NOMO-1 treated with DMSO at 0.1 percent for 48 hours (cell line): Measurements from ENCODE around the gene UBP1.
"Not testable (repeated sequence)": the region's sequence is repeated elsewhere in the genome, so short reads cannot be mapped to it uniquely, and the experiment has no call there.

ENCODE experiments used
- DNase-seq: peaks from one replicate; lab custom pipeline; 2025; ENCODE audit not compliant: unreplicated experiment; lab: John Stamatoyannopoulos, UW

Gene UBP1

GRCh38 chr3:33437556-33438283 lies 2.5 kb downstream of the UBP1 start:
- DNase-seq, result no peak

DNA sequence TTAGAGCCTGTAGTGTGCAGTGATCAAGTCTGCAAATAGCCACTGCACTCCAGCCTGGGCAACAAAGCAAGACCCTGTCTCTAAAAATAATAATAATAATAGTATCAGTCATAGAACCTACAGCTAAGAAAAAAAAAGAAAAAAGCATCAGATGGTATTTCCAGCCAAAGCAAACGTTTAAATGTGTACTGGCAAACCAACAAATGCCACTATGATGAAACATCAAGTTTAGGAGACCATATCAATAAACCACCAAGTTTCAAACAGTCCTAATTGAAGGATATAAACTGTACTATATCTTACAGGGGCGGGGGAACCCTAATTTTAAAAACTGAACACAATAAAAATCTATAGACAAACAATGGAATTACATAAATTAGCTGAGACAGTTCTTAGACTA lies 6.4 kb downstream of the UBP1 start:
- DNase-seq, result no peak

GRCh38 chr3:33430571-33430970 lies 9.6 kb downstream of the UBP1 start:
- no peak for DNase-seq

DNA sequence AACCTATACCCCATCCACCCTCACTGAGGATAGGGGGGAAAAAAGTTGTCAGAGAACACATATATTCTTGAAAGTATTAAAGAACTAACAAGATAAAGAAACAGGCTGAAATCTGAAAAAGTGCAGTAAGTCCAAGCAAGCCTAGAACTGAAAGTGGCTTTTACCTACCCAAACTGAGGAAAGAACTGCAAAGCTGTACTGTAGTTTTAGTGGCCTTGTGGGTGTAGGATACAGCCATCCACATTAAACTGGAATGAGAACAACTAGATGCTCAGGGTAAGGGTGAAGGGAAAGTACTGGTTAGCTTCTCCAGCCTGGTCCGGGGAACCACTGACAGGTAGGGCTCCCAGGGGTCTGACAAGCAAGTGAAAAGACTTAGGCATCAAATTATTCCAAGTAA lies 10.1 kb downstream of the UBP1 start:
- DNase-seq, result no peak

GRCh38 chr3:33429306-33429705 lies 10.9 kb downstream of the UBP1 start:
- DNase-seq, result not testable (repeated sequence)

GRCh38 chr3:33428734-33429133 lies 11.5 kb downstream of the UBP1 start:
- peak; percentile 63 for DNase-seq

DNA sequence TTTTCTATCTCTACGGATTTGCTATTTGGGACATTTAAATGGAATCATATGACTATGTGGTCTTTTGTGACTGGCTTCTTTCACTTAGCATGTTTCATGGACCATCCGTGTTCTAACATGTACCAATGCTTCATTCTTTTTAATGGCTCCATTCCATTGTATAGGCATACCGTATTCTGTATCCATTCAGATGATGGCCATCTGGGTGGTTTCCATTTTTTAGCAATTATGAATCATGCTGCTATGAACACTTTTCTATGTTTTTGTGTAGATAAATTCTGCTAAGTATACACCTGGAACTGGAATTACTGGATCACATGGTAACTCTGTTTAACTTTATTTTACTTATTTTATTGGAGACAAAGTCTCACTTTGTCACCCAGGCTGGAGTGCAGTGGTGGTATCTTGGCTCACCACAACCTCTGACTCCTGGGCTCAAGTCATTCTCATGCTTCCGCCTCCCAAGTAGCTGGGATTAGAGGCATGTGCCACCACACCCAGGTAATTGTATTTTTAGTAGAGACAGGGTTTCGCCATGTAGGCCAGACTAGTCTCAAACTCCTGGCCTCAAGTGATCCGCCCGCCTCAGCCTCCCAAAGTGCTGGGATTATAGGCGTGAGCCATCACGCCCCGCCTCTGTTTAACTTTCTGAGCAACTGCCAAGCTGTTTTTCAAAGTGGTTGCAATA lies 13.4 kb downstream of the UBP1 start:
- DNase-seq, result no peak

DNA sequence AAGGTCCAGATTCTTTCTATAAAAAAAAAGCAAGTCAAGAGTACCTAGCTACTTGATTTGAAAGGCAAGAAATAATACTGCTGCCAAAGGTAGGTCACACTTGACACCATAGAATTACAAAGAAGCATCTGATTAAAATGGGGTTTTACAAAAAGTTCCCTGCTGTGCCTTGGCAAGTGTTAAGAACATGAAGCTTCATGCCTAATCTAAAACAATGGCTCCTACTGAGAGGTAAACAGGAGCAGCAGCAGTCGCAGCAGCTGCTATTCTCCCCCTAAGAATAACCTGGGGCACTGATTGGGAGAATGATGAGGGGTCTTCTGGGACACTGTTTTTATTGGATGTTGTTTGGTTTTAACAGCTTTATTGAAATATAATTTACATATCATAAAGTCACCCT lies 14.1 kb downstream of the UBP1 start:
- DNase-seq, result no peak

DNA sequence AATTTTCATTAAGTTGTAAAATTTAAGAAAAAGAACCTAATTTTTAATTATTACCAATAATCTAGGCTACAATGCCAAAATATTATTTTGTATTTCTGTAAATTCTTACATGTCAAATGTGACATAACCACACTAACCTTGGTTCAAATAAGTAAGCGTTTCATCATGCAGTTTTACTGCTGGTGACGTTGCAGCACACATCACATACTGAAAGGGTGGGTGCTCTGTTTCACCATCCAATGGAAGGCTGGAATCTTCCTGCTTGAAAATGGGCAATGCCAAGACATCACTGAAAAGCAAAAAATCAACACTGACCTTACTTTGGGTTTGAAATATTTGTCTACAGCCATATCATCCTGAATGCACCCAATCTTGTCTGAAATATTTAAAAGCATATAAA lies 14.8 kb downstream of the UBP1 start:
- DNase-seq, result peak; percentile 3

DNA sequence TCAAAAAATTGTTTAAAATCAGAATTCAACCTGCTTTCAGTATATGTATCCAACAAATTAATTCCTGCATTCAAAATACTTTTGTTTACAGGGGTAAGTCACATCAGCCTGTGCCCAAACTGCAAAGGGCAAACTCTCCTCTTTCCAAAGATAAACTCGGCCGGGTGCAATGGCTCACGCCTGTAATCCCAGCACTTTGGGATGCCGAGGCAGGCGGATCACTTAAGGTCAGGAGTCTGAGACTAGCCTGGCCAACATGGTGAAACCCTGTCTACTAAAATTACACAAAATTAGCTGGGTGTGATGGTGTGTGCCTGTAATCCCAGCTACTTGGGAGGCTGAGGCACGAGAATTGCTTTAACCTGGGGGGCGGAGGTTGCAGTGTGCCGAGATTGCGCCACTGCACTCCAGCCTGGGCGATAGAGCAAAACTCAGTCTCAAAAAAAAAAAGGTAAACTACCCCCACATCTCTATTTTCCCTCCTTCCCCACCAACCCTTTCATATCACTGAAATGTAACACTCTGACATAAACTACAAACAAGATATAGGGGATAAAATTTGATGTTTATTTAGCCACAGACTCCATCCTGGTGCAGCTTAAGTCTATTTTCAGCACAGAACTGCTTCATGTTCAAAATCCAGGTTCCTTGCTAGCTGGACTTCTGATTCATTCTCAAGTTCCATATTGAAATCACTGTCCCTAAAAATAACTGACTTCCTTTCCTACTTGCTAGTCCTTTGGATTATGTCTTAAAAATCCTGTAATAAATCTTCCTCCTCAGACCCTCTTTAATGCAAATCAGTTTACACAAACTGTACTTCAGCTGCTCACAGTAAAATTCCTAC lies 15.4 kb downstream of the UBP1 start:
- no peak for DNase-seq

DNA sequence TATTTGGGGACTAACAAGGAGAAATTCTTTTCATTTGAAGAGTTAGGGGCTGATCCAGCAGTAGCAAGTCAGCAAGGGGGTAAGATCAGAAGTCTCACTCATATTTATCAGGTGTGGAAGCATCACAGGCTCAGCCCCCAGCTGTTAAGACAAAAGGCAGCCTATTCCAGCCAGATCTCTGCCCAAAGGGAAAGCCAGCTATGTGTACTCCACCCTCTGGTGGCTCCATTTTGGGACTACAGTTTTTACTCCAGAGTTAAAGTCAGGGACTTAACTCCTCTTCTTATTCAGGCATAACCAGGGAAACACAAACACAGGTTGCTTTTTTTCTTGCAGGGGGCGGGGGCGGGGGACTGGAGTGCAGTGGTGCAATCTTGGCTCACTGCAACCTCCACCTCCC lies 19.2 kb downstream of the UBP1 start:
- DNase-seq, result no peak

DNA sequence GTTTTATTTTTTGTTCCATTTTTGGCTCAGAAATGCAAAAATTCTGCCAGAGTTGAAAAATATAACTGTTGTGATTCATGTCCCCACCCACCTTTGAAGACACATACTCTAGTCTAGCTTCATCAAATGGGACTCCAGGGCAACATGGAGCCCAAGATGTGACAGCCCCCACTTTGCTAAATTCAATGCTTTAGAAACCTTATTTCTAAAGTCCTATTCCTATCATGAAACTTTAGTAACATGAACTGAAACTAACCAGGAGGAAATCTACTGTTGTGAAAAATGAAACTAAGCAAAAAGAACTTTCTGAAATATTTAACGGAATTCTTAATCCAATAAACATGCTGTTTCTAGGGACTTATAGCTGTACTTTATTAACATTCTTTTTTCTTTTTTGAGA lies 20.3 kb downstream of the UBP1 start:
- peak; percentile 64 for DNase-seq

DNA sequence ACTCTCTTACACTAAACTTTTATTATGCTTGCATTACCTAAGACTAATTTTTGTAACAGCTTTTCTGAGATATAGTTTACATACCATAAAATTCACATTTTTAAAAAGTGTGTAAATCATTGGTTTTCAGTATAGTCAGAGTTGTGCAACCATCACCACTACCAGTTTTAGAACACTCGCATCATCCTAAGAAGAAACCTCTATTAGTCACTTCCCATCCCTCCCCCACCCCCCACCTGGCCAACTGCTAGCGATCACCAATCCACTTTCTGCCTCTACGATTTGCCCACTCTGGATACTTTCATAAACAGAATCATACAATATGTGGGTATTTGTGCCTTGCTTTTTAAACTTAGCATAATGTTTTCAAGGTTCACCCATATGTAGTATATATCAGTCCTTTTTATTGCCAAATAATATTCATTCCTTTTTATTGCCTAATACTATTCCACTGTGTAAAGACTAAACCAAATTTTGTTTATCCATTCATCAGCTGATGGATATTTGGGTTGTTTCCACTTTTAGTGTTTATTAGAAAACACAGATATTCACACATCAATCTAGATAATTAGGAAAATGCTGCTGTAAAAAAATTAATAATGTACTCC lies 23.0 kb downstream of the UBP1 start:
- peak; percentile 78 for DNase-seq

DNA sequence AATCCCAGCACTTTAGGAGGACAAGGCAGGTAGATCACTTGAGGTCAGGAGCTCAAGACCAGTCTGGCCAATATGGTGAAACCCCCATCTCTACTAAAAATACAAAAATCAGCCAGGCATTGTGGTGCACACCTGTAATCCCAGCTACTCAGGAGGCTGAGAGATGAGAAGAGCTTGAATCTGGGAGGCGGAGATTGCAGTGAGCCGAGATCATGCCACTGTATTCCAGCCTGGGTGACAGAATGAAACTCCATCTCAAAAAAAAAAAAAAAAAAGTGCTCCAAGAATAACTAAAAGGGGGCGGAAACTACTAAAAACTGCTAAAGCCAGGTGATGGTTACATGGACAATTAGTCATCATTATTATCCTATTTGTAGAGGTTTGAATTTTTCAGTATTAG lies 29.4 kb downstream of the UBP1 start:
- not testable (repeated sequence) for DNase-seq

DNA sequence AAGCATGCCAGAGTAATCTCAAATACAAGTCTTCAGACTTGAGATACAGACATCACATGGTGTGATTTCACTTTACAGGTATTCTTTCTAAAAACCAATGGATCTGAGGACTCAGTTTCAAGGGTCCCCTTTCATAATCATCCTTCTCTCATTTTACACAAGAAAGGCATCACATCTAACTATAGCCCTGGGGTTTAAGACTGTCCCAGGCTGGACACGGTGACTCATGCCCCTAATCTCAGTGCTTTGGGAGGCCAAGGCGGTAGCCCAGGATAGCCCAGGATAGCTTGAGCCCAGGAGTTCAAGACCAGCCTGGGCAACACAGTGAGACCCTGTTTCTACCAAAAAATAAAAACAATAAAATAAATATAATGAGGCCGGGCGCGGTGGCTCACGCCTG lies 36.4 kb downstream of the UBP1 start:
- no peak for DNase-seq

DNA sequence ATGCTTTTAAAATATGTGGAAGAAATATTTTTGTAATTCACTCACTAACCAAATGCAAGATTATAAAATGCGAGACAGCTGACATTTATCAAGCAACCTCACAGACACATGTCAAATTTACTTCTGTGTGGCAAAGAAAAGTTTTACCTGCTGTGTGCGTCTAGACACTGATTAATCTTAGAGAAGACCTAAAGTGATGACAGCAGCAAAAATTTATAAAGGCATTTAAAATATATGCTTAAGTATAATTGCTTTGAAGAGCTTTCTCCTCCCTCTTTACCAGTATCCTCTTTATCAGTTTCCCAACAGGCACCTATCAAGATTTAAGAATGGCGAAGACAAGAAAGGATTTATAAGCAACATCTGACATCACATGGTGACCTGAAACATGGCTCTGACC lies 37.3 kb downstream of the UBP1 start:
- DNase-seq, result no peak

GRCh38 chr3:33401781-33402180 lies 38.4 kb downstream of the UBP1 start:
- no peak for DNase-seq

- DNase-seq, result no peak
Measured at GRCh38 chr3:33398410-33398809, 41.8 kb downstream of the UBP1 start.

- no peak for DNase-seq
Measured at GRCh38 chr3:33395900-33396299, 44.3 kb downstream of the UBP1 start.

GRCh38 chr3:33394403-33395054 lies 45.7 kb downstream of the UBP1 start:
- DNase-seq, result no peak

GRCh38 chr3:33392703-33393125 lies 47.5 kb downstream of the UBP1 start:
- DNase-seq, result no peak
